SW 1271 (cell line): ENCODE results near the gene ARHGAP21.
"Not testable (repeated sequence)": the region's sequence is repeated elsewhere in the genome, so short reads cannot be mapped to it uniquely, and the experiment has no call there.

Experiments used
- DNase-seq, 2 experiments: peaks; one replicate each; lab custom pipeline; 2025; lab: John Stamatoyannopoulos, UW

ARHGAP21 gene

DNA sequence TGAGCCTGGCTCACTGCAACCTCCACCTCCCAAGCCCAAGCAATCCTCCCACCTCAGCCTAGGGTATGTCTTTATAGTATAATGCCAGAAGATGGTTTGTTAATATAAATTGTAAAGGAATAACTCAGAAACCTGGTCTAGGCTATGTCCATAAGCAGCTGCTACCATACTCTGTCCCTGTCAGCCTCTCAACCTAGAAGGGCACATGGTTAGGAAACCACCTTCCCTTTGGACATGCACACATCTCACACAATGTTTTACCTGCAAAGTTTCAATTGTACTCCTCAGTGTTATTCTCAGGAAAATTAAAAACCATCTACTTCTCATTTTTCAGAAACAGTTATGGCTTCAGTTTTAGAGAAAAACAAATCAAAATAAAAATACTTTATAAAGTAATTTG is 40.1 kb downstream of the ARHGAP21 start:
- no peak for DNase-seq

DNA sequence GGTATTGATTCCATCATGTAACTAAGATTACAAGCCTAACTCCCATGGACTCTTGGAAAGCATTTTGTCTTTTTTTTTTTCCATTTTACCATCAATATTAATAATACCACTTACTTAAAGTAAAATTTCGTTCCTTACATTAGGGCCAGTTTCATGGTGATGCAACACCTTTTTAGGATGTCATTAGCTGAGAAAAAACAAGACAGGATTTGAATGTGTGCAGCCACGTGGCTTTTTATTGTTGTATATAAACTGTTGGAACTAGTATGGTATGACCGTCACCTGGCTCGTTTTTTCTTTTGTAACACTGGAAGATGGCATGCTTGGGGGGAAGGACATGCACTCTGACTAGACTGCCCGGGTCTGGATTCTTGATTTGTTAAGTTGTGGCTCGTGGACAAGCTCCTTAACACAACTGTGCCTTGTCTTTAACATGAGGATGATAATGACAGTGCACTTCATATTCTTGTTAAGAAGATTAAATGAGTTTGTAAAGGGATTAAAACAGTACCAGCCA is 42.1 kb downstream of the ARHGAP21 start:
- no peak for DNase-seq

DNA sequence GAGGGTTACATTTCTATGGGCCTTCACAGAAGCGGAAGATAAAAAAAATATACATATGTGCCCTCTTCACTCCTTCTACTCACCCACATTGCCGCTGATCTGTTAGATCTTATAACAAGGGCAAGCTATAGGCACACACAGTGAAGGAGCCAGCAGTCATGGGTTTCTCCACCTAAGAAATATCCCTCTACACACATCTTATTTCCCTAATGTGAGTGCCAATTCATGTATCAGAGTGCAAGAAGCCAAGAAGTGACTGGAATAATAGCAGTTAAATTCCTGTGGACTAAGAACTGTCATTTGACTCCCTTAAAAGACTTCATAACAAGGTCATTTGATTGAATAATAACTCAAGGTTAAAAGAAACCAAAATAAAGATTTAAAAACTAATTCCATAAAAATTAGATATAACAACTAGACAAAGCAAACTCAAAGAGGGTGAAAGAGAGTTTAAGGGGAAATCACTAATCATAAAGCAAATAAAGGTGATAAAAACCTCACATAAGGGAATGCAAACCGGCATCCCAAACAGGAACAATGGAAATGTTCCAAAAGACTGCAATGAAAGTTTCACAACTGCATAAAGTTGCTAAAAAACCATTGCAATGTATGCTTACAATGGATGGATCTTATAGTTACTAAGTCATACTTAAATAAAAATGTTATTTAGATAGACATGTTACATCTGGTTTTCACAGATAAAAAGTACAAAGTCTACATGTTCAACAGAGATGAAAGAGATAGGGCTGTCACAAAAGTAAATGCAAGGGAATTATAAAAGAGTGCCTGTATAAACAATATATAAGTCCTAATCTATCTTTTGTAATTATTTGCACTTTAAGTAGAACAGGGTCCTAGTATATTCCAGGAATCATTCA is 42.8 kb downstream of the ARHGAP21 start:
- no peak for DNase-seq

DNA sequence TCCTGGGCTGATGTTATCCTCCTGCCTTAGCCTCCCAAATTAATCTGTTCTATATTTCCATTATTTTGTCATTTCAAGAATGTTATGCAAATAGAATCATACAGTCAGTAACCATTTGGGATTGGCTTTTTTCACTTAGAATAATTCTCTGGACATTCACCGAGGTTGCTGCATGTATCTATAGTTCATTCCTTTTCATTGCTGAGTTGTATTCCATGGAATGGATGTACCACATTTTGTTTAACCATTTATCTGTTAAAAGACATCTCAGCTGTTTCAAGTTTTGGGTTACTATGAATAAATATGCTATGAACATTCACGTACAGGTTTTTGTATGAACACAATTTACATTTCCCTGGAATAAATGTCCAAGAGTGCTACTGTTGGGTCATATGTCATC is 44.9 kb downstream of the ARHGAP21 start:
- DNase-seq: no peak

DNA sequence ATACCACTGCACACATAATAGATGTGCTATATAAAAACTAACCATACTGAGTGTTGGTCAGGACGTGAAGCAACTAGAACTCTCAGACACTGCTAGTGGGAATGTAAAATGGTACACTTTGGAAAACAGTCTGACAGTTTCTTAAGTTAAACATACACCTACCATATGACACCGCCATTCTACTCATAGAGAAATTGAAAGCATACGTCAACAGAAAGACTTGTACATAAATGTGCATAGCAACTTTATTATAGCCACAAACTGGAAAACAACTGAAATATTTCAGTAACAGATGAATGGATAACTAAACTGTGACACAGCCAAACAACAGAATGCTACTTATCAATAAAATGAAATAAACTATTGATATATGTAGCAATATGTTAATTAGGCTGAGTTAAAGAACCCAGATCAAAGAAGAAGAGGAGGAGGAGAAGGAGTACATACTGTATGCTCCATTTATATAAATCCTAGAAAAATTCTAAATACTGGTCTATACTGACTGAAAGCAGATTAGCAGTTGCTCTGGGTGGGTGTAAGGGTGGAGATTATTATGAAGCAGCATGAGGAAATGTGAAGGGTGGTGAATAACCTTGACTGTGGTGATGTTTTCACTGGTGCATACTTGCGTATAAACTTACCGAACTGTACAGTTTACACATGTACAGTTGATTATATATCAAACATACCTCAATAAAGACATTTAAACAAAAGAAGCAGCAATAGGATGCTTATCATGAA is 48.6 kb downstream of the ARHGAP21 start:
- no peak for DNase-seq

DNA sequence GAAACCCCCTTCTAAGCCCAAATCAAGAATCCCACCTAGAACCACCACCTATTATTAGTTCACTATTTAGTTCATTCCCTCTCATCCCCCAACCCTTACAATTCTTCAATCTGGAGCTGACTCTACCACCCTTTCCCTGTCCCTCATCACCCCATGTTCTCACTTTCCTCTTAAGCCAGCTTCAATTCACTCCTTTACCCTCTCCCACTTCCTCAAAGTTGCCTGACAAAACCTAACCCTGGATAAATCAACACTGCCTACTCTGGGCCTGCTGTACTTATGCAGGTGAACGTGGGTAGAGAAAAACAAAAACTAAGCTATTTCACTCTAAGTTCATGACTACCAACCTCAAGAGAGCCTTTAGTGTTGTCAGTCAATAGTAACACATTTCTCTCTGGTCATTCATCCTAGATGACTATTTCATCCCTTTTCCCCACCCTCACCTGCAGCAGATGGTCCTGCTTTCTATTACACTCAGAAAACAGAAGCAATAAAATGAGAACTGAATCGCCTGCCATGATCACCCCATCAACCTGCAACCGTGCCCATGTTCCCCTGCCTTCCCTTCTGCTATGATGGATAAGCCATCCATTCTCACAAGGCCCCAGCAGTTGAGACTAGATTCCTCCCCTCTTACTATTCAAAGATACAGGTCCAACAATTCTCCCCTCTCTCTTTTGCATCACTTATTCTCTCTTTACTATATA is 52.6 kb downstream of the ARHGAP21 start:
- DNase-seq: no peak

DNA sequence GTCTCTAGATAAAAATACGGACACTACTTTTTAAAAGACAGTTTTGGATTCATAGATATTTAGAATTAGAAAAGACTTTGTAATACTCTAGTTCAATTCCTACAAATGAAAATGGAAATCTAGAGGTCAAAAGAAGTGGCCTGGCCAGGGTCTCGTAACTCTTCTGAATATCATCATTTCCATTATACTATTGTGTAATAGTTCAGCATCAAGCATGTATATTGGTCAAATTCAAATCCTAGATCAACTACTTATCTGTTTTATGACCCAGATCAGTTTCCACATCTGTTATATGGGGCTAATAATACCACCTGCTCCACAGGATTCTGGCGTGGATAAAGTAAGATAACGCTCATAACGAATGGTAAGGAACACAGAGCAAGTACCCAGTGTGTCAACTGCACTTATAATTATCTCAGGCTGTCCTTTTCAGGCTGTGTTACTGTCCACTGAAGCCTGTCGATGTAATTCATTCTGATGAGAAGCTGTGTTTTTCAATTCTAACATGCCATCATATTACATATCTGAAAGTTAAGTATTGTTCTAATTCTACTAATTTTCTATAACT is 54.3 kb downstream of the ARHGAP21 start:
- DNase-seq: no peak

DNA sequence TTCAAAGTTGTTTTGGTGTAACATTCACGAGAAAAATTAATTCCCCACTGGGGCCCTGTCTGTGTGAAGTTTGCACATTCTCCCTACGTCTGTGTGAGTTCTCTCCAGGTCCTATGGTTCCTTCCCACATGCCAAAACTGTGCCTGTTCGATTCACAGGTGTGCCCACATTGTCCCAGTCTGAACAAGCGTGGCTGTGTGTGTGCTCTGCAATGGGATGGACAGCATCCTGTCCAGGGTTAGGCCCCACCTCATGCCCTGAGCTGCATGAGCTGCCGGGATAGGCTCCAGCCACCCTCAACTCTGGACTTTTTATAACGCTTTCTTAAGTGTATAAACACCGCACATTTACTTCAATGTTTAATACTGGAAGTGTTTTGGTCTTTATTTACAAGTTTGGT is 55.4 kb downstream of the ARHGAP21 start:
- DNase-seq: no peak

DNA sequence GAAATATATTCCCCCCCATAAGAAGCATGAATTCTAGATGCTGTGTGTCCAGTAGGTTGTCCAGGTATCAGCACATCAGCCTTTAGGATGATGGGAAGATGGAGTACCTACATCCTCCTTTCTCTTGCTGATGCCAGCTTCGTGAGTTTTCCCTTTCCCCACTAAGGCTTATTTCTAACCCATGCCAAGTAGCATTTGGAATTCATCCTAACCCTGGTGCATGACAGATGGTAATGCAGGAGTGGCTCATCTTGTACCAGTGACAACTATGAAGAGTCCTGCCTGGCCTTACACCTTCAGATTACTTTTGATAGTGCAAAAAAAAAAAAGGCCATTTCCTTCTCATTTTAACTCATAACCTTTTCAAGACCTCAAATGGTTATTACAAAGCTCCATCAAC is 58.7 kb downstream of the ARHGAP21 start:
- DNase-seq: no peak

DNA sequence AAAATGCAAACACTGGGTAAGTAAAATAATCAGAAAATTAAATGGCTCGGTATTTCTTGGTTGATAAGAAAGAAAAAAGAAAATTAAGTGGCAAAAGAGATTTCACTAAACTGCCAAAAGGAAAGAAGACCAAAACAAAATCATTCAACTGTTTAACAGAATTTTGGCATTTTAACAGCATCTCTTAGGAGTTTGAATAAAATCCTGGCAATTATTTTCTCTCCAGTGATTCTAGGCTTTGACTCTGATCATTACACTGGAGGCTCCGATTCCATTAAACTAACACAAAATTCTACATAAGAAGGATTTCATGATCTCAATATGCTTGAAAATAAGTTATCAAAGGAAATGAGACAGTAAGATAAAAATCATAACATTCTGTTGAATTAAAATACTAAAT is 62.3 kb downstream of the ARHGAP21 start:
- DNase-seq: no peak

DNA sequence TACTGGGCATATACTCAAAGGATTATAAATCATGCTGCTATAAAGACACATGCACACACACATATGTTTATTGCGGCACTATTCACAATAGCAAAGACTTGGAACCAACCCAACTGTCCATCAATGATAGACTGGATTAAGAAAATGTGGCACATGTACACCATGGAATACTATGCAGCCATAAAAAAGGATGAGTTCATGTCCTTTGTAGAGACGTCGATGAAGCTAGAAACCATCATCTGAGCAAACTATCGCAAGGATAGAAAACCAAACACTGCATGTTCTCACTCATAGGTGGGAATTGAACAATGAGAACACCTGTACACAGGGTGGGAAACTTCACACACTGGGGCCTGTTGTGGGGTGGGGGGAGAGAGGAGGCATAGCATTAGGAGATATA is 65.4 kb downstream of the ARHGAP21 start:
- DNase-seq: not testable (repeated sequence)

DNA sequence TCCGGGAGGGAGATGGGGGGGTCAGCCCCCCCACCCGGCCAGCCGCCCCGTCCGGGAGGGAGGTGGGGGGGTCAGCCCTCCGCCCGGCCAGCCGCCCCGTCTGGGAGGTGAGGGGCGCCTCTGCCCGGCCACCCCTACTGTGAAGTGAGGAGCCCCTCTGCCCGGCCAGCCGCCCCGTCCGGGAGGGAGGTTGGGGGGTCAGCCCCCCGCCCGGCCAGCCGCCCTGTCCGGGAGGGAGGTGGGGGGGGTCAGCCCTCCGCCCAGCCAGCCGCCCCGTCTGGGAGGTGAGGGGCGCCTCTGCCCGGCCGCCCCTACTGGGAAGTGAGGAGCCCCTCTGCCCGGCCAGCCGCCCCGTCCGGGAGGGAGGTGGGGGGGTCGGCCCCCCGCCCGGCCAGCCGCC is 67.4 kb downstream of the ARHGAP21 start:
- not testable (repeated sequence) for DNase-seq

DNA sequence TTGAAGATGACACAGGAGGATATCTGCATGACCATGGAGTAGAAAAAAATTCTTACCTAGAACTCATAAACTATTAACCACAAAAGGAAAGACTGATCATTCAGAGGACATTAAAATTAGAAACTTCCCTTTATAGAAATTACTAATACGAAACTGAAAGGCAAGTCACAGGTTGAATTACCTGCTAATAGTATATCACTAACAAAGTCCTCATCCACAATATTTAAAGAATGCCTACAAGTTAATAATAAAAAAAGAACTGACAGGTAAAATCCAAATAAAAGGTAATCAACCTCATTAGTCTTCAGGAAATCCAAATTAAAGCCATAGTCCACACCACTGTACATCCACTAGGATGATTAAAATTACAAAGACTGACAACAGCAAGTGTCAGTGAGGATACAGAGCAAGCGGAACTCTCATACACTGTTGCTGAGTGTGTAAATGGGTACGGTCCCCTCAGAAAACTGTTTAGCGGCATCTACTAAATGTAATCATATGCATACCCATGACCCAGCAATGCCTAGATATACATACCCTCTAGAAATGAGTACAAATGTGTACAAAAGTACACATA is 71.2 kb downstream of the ARHGAP21 start:
- DNase-seq: no peak

DNA sequence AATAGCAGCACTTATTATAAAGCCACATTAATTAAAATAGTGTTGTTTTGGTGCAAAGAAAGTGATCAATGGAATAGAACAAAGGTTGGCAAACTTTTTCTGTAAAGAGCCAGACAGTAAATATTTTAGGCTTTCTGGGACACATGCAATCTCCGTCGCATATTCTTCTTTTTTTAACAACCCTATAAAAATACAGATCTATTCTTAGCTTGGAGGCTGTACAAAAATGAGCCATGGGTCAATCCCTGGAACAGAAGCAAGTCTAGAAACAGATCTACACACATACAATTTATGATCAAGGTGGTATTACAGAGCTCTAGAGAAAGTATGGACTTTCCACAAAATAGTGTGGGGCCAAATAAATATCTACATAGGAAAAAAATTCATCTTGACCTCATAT is 71.8 kb downstream of the ARHGAP21 start:
- no peak for DNase-seq

DNA sequence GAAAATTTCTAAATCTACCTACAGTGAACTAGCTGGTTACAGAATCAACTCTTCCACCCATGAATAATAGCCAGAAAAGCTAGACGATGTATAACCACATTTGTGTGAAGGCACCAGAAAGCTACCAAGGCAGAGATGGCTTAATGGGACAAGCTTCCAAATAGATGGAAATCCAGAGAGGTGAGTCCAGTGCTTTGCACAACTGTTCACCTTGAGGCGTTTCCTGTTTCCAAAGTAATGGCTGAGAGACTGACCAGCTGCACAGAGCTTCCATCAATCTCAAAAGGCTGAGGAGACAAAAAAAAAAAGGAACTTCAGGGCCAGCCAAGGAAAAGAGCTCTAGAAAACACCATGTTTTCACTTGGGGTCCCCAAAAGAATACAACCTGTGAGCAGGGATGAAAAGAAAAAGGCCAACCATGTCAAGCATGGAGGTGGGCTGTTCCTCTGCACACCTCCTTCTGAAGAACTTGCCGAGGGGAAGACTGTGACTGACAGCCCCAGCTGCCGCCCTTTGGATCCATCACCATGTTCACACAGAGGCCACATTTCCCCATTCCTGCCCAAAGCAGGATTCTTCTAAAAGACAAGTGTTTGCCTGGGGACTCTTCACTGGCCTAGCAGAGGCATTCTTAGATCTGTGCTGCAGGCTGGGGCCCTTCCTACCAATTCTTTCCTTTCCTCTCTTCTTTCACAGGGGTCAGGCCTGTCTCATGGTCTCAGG is 72.9 kb downstream of the ARHGAP21 start:
- no peak for DNase-seq

DNA sequence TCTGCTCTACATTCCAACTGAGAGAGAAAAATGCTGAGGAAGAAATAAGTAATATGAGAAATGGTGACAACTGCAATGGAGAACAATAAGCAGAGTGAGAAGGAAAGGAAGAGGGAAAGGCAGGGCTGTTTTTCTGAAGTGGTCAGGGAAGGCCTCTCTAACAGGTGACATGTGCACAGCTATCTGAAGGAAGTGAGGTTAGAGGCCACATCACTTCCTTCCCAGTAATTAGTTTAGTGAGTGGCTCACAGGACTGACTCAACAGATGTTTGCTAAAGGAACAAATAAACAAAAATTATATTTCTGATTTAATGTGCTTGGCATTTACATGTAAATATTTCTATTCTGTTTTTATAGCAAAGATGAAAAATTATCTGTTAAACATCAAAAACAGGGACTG is 77.9 kb downstream of the ARHGAP21 start:
- DNase-seq: no peak

DNA sequence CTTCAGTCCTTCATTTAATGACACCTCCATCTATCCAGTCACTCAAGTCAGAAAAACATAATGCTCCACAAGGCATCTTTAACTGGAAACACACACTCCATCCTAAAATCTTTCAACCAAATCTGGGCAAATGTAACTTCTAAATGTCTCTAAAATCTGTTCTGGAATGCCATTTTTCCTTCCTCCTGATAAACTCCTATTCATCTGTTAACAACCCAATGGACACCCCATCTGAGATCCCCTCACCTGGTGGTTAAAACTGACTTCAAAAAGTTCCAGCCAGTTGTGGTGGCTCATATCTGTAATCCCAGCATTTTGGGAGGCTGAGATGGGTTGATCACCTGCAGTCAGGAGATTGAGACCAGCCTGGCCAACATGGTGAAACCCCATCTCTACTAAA is 78.7 kb downstream of the ARHGAP21 start:
- DNase-seq: no peak

DNA sequence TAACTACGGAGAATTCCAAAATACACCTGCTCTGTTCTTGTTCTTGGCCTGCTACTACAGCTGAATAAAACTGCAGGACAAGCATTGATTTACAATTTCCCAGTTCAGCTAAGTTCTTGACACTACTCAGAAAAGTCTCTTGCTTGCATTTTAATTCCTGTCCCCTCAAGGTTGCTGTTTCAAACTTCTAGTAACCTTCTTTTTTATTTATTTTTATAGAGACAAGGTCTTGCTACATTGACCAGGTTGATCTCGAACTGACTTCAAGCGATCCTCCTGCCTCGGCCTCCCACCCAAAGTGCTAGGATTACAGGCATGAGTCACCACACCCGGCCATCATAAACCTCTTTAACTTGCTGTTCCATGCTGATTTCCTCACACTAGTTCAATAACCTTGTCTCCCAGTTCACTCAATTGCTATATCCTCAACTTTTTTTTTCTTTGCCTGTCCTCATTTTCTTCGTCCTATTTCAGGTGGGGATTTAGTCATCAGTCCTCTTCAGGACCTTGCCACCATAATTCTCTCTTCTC is 79.9 kb downstream of the ARHGAP21 start:
- no peak for DNase-seq

DNA sequence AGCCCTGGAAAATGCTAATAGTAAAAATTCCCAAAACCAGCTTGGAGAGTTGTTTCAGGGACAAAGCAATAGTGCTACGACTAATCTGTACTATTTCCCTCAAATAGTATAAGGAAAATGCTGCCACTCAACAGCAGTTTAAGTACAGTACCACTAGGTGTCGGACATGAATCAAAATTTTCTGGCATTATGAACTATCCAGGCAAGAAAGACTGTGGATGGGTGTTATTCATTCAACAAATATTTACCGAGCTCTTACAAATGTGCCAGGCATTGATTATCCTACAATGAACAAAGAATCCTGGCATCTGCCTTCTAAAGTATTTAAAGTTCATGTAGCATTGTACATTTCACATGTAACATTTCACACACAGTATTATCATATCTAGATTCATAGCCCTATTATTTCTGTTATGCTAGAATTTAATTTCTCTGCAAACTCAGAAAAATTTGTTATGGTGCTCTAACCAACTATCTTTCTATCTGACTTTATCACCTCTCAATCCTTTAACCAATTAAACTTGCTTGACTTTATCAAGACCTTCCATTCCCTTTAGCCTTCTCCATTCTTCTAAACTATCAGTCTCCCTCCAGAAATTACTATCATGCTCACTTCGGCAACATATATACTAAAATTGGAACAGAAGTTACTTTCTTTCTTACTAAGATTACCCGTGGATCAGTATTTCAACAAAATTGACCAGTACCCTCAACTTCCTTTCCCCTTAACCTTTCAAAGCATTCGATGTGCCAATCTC is 80.6 kb downstream of the ARHGAP21 start:
- peak; percentile 51 to 88 for DNase-seq

DNA sequence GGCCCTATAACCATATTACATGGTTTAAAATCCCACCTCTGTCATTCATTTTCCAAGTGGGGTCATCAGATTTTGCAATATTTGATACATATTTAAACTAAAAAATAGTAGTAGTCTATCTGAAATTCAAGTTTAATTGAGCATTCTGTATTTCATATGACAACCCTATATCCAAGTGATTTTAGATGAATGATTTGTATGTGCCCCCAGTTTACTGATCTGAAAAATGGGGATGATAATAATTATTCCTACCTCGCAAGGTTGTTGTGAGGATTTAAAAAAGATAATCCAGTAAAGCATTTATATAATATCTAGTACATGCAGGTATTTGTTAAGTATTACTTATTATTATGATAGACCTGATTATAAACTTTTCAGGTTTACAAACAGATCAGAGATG is 84.6 kb downstream of the ARHGAP21 start:
- no peak for DNase-seq
